Stimulated activated memory B cell treated with anti-CD40 and anti-IgM and Interleukin-4, amounts not matched to agents 10 μg/mL and 1 μg/mL and 100 μg/mL, for 72 hours (primary cell): ENCODE measurements around the gene STK38.
"Not testable (repeated sequence)": the region's sequence is repeated elsewhere in the genome, so short reads cannot be mapped to it uniquely, and the experiment has no call there.

Source experiments
- ATAC-seq: fragments of 150-1000 bp; cut with Tn5 transposase; 2 replicates; pipeline ENCODE4 v1.10.0; 2021
- H3K27ac Mint-ChIP-seq: one replicate; pipeline ENCODE4 v1.8.0; 2022; ENCODE audit warnings: mild to moderate bottlenecking, mixed read lengths
- H3K27me3 Mint-ChIP-seq: one replicate; pipeline ENCODE4 v1.8.0; 2022; ENCODE audit warnings: mixed read lengths
- H3K36me3 Mint-ChIP-seq: one replicate; pipeline ENCODE4 v1.8.0; 2022; ENCODE audit warnings: mixed read lengths
- H3K4me1 Mint-ChIP-seq: one replicate; pipeline ENCODE4 v1.8.0; 2022; ENCODE audit warnings: mixed read lengths
- H3K4me3 Mint-ChIP-seq: one replicate; pipeline ENCODE4 v1.8.0; 2022; ENCODE audit warnings: mild to moderate bottlenecking, moderate library complexity, mixed read lengths
- H3K9me3 Mint-ChIP-seq: one replicate; pipeline ENCODE4 v1.8.0; 2022; ENCODE audit warnings: mixed read lengths

STK38 gene

DNA sequence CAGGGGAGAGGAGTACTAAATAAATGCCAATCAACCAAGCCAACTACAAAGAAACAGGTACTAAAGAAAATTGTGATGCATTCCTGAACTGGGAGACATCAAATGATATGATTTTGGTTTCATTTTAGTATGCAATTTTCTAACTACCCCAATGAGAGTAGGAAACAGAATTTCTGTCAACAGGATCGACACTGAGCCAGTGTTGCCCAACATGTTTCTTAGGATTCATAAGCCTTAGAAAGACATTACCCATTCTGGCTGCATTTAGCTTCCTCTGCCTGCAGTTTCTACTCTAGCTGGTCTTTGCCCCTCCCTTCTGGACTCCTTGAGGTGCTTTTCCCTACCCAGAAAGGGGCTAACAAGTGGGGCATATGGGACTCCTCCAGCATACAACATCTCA is 54.7 kb downstream of the STK38 start:
- H3K27ac Mint-ChIP-seq = no peak overlapping the region
- H3K4me3 Mint-ChIP-seq = no peak overlapping the region
- H3K4me1 Mint-ChIP-seq = no peaks in the 10 kb centered on the region
- H3K36me3 Mint-ChIP-seq = peaks cover 53% of the 10 kb centered on the region
- H3K9me3 Mint-ChIP-seq = no peaks in the 10 kb centered on the region
- H3K27me3 Mint-ChIP-seq = no peaks in the 10 kb centered on the region
- ATAC-seq = no peak

DNA sequence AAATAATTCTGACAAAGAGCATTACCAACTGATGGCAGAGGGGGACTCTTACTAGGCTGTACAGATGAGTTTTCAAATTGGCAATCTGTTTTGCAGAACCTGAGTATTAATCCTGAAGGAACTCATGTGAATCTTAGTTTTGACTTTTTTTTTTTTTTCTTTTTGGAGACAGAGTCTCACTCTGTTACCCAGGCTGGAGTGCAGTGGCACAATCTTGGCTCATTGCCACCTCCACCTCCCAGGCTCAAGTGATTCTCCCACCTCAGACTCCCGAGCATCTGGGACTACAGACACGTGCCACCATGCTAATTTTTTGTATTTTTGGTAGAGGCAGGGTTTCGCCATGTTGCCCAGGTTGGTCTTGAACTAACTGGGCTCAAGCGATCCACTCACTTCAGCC is 55.2 kb downstream of the STK38 start:
- no peak for ATAC-seq
- H3K4me3 Mint-ChIP-seq = no peak overlapping the region
- H3K4me1 Mint-ChIP-seq = no peaks in the 10 kb centered on the region
- H3K27ac Mint-ChIP-seq = no peak overlapping the region
- H3K9me3 Mint-ChIP-seq = no peaks in the 10 kb centered on the region
- H3K36me3 Mint-ChIP-seq = peaks cover 53% of the 10 kb centered on the region
- no peaks in the 10 kb centered on the region for H3K27me3 Mint-ChIP-seq

DNA sequence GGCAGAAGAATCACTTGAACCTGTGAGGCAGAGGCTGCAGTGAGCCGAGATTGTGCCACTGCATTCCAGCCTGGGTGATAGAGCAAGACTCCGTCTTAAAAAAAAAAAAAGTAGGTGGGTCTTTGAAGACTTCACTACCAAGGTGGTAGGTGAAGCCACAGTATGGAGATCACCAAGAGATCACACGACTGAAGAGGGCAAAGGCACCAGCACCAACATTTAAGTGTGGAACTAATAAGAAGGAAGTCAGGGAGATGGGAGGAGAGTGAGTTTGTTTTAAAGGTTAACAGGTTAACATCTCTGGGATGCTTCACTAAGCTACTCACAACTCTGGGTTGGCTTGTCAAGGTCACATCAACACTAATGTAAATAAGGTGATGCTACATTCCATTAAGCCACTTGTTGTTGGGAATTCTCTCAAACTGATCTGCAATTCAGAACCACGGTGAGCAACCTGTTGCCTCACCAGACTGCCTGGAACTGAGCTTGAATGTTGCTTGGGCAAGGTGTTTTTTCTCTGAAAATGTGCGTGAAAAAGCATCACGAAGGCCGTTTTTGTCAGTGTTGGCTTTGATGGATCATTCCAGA is 55.8 kb downstream of the STK38 start:
- peaks cover 55% of the 10 kb centered on the region for H3K36me3 Mint-ChIP-seq
- H3K27me3 Mint-ChIP-seq = no peaks in the 10 kb centered on the region
- no peaks in the 10 kb centered on the region for H3K4me1 Mint-ChIP-seq
- no peak overlapping the region for H3K27ac Mint-ChIP-seq
- ATAC-seq = no peak
- no peak overlapping the region for H3K4me3 Mint-ChIP-seq
- no peaks in the 10 kb centered on the region for H3K9me3 Mint-ChIP-seq

DNA sequence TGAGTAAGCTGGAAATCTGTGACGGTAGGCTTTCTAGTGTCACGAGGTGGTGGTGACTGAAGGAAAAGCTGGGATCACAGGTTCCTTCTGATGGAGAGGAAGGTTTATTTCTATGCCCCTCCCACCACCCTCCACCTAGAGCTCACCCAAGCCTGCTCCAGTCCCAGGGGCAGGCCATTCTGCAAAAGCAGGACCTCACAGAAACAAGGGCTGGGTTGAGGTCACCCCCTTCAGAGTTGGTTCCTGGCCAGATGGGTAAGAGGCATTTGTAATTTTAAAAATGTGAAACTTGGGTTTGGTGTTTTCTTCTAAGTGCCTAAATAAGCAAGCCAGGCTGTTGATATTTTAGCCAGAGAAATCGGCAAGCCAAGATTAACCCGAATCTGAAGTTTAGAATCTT is 57.9 kb downstream of the STK38 start:
- Mint-ChIP-seq H3K36me3 (peaks cover 52% of the 10 kb centered on the region), H3K27me3 (no peaks in the 10 kb centered on the region), H3K27ac (no peak overlapping the region)

DNA sequence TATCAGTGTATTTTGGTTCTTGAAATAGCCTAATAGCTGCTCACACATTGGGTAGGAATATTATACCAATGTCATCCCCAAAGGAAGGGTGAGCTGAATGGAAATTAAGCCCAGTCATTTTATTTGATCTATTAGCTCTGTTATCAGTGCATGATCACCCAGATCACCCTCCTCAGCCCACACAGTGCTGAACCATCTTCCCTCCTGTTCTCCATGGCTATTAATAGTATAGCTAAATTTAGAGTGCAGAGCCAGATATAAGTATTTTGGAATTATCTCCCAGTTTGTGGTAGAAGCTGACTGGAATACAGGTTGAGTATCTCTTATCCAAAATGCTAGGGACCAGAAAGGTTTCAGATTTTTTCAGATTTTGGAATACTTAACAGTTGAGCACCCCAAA is 59.1 kb downstream of the STK38 start:
- H3K9me3 Mint-ChIP-seq = no peaks in the 10 kb centered on the region
- H3K36me3 Mint-ChIP-seq = peaks cover 50% of the 10 kb centered on the region

More for the DNA sequence above, 57.9 kb downstream of the STK38 start:
- Mint-ChIP-seq H3K9me3 (no peaks in the 10 kb centered on the region), H3K4me1 (no peaks in the 10 kb centered on the region), H3K4me3 (no peak overlapping the region)
- ATAC-seq = no peak

DNA sequence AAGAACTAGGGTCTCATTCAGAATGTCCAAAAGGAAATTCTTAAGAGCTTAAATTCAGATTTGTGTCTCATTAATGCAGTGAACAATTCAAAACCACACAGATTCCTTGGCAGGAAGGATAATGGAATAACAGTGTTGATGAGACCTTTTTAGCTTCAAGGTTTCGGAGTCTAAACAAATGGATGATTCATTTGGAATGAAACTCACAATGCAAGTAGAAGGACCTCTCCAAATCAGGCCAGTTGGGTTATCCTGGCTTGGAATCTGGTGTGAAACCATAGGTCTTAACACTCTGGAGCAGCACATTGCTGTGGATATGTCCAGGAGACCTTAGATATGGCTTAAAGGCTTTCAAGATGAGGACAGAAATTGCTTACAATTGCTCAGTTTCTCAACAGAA is 59.6 kb downstream of the STK38 start:
- Mint-ChIP-seq H3K9me3 (no peaks in the 10 kb centered on the region), H3K4me3 (no peak overlapping the region), H3K27me3 (no peaks in the 10 kb centered on the region), H3K36me3 (peaks cover 49% of the 10 kb centered on the region), H3K27ac (no peak overlapping the region), H3K4me1 (no peaks in the 10 kb centered on the region)
- ATAC-seq = no peak

More for the DNA sequence above, 59.1 kb downstream of the STK38 start:
- ATAC-seq = no peak
- H3K4me3 Mint-ChIP-seq = no peak overlapping the region
- H3K27me3 Mint-ChIP-seq = no peaks in the 10 kb centered on the region
- H3K27ac Mint-ChIP-seq = no peak overlapping the region
- H3K4me1 Mint-ChIP-seq = no peaks in the 10 kb centered on the region

DNA sequence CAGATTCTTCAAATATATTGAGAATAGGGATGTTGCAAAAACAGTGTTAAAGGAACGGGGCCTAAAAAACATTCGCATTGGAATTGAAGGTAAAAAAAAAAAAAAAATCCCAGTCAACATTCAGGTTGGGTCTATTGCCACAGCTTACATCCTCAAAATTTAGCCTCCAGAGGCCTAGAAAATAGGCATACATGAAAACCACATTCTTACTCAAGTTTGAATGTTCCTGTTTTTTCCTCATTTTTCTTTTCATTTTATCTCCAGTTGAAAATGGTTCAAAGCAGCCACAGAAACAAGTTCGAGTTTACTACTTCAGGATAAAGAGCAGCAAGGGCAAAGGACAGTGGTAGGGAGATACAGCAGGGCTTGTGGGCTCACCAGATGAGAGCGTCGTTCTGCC is 62.5 kb downstream of the STK38 start:
- Mint-ChIP-seq H3K27me3 (no peaks in the 10 kb centered on the region), H3K27ac (no peak overlapping the region), H3K36me3 (peaks cover 54% of the 10 kb centered on the region), H3K4me3 (no peak overlapping the region), H3K4me1 (no peaks in the 10 kb centered on the region), H3K9me3 (no peaks in the 10 kb centered on the region)
- no peak for ATAC-seq

DNA sequence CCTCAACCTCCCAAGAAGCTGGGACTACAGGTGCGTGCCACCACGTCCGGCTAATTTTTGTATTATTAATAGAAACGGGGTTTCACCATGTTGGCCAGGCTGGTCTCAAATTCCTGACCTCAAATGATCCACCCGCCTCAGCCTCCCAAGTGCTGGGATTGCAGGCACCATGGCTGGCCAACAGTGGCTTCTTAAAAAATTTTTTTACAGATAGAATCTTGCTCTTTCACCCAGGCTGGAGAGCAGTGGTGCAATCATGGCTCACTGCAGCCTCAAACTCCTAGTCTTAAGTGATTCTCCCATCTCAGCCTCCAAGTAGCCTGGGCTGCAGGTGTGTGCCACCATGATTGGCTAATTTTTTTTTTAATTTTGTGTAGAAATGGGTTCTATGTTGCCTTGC is 64.0 kb downstream of the STK38 start:
- not testable (repeated sequence) for H3K27ac Mint-ChIP-seq, H3K9me3 Mint-ChIP-seq, H3K4me1 Mint-ChIP-seq, H3K27me3 Mint-ChIP-seq, ATAC-seq, H3K4me3 Mint-ChIP-seq
- H3K36me3 Mint-ChIP-seq = peaks cover 67% of the 10 kb centered on the region

DNA sequence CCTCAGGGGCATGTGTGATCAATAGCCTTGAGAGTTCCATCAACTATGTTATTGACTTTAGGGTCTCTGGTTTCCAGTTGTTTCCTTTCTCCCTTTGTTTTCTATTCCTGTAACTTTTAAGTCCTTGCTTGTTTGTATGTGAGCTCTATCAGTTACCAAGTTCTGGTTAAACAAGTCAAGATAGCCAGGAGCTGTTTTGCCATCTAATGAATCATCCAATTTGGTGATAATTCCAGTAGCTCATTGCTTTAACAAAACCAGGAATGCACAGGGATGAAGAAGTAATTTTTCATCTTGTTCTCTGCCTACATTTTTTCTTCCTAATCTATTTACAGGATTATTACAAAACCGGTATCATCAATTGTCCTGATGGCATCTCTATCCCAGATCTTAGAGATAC is 68.0 kb downstream of the STK38 start:
- no peaks in the 10 kb centered on the region for H3K27me3 Mint-ChIP-seq
- H3K27ac Mint-ChIP-seq = peak overlapping the region; percentile 13
- no peak for ATAC-seq
- H3K36me3 Mint-ChIP-seq = peaks cover 60% of the 10 kb centered on the region
- no peak overlapping the region for H3K4me3 Mint-ChIP-seq
- no peaks in the 10 kb centered on the region for H3K9me3 Mint-ChIP-seq
- H3K4me1 Mint-ChIP-seq = peaks cover 4% of the 10 kb centered on the region

DNA sequence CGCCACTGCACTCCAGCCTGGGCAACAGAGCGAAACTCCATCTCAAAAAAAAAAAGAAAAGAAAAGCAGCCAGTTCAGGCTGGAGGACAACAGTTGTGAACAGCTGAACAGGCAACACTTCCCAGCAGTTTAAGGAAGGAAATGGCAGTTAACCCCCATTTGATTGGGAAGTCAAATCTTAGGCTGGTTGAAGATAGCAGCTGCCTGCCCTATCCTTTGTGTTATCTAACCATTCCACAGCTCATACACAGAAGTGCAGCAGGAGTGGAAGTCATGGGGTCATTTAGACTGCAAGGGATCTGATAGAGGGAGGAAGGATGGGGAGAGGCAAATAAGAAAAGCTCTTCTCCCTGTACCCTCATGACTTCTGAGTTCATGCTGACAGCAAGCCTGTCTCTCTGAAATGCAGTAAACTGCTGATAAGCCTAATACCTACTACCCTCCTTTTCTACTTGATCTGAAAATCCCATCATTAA is 69.2 kb downstream of the STK38 start:
- H3K27ac Mint-ChIP-seq = no peak overlapping the region
- ATAC-seq = no peak
- no peaks in the 10 kb centered on the region for H3K27me3 Mint-ChIP-seq
- peaks cover 52% of the 10 kb centered on the region for H3K36me3 Mint-ChIP-seq
- no peak overlapping the region for H3K4me3 Mint-ChIP-seq
- H3K4me1 Mint-ChIP-seq = peaks cover 4% of the 10 kb centered on the region
- no peaks in the 10 kb centered on the region for H3K9me3 Mint-ChIP-seq

DNA sequence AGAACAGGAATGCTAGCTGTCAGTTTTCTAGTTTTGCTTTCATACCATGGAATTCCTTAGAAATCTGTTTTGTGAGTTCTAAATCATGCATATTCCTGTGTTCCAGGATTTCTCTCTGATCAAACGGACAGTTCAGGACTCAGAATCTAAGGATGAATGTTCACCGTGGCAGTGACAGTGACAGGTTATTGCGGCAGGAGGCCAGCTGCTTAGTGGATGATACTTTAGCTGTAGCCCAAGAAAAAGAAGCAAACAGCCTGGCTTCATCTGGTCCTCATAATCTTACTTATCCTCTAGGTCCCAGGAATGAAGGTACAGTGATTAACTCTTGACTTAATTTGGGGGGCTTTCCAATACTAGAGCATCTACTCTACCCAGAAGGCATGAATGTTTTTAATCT is 77.3 kb downstream of the STK38 start:
- Mint-ChIP-seq H3K27me3 (no peaks in the 10 kb centered on the region), H3K27ac (no peak overlapping the region), H3K9me3 (no peaks in the 10 kb centered on the region), H3K36me3 (peaks cover 15% of the 10 kb centered on the region), H3K4me3 (no peak overlapping the region), H3K4me1 (peaks cover 6% of the 10 kb centered on the region)
- no peak for ATAC-seq

DNA sequence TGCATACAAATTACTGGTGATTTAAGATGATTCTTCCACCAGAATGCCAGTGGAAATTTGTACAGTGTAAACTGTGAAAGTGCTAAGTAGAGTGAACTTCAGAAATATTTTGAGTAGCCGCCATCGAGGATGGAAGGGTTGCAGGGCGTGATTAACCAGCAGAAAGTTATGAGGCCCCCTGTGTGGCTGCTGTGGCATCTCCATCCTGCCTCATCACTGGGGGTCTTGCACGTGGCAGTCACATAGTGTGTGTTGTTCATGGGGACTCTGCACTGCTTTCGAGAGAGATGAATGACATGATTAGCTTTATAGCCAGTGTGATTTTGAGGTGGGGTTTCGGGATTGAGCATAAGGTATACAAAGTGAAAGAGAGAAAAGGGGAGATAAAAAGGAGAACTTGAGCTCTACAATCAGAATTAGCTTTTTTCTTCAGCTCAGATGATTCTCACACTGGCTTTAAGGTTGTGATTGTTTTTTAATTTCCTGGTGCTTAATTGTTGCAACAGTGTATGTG is 78.1 kb downstream of the STK38 start:
- Mint-ChIP-seq H3K9me3 (no peaks in the 10 kb centered on the region), H3K36me3 (peaks cover 8% of the 10 kb centered on the region), H3K4me3 (no peak overlapping the region), H3K27ac (no peak overlapping the region), H3K27me3 (no peaks in the 10 kb centered on the region), H3K4me1 (peaks cover 13% of the 10 kb centered on the region)
- ATAC-seq = no peak

DNA sequence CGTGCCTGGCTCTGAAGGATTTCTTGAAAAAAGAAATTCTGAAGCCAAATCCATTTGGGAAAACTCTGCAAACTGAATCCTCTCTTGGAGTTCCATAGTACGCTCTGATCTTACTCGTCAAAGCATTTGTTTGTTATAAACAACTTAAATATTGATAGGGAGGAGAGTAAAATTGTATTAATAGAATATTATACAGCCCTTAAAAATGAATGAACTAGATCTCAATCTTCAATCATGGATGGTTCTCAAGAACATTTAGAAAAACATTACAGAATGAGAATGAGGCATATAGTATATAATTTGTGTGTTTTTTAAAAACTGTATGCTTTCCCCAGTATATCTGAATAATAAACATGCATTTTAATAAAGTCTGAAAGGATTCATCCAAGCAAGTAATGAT is 79.7 kb downstream of the STK38 start:
- Mint-ChIP-seq H3K9me3 (no peaks in the 10 kb centered on the region), H3K36me3 (peaks cover 14% of the 10 kb centered on the region), H3K27ac (no peak overlapping the region), H3K4me1 (peaks cover 22% of the 10 kb centered on the region), H3K4me3 (no peak overlapping the region), H3K27me3 (no peaks in the 10 kb centered on the region)
- ATAC-seq = no peak

DNA sequence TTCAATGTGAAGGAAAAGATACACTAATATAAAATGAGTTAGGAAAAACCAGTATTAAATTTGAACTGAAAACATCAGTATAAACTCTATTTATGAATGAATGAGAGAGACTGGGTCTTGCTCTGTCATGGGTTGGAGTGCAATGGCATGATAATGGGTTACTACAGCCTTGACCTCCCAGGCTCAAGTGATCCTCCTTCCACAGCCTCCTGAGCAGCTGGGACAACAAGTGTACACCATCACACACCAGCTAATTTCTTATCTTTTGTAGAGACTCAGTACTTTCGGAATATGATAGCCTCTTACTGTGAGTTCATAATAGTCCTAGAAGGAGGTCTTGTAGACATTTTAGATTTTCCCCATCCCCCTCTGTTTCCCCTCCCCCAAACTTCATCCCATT is 83.0 kb downstream of the STK38 start:
- no peak overlapping the region for H3K27ac Mint-ChIP-seq
- peaks cover 7% of the 10 kb centered on the region for H3K36me3 Mint-ChIP-seq
- H3K9me3 Mint-ChIP-seq = no peaks in the 10 kb centered on the region
- H3K27me3 Mint-ChIP-seq = no peaks in the 10 kb centered on the region
- peaks cover 39% of the 10 kb centered on the region for H3K4me1 Mint-ChIP-seq
- no peak overlapping the region for H3K4me3 Mint-ChIP-seq
- ATAC-seq = no peak

DNA sequence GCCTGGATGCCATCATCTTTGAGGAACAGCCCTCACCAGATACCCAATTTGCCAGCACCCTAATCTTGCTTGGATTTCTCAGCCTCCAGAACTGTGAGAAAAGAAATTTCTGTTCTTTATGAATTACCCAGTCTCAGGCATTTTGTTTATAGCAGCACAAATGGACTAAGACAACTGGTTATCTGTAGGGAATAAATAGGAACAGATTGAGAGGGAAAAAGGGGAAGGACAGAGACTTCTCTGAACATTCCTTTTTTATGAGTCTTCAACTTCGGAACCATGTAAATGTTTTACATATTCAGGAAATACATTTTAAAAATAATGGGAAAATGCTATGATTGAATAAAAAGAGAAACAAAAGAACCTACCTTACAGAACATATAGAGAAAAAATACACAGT is 83.6 kb downstream of the STK38 start:
- Mint-ChIP-seq H3K27me3 (no peaks in the 10 kb centered on the region), H3K4me1 (peaks cover 36% of the 10 kb centered on the region), H3K36me3 (peaks cover 7% of the 10 kb centered on the region), H3K27ac (no peak overlapping the region), H3K4me3 (no peak overlapping the region), H3K9me3 (no peaks in the 10 kb centered on the region)
- no peak for ATAC-seq

DNA sequence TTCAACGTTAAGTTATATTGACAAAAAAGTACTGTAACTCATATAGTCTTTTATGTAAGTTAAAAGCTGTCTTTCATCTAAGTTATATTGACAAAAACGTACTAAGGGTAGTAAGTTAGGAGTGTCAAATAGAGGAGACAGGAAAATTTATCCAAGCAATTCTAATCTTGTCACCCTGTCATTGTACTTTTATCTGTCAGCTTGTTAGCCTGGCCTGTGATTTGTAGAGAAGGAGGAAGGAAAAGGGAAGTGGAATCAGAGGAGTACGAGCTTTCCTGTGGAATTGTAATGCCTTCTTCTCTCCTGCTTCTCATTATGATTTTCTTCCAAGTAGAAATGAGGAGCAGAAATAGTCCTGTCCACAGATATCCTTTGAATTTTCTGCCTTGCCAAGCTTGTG is 85.6 kb downstream of the STK38 start:
- no peak for ATAC-seq
- Mint-ChIP-seq H3K27ac (no peak overlapping the region), H3K36me3 (peaks cover 15% of the 10 kb centered on the region), H3K9me3 (no peaks in the 10 kb centered on the region), H3K27me3 (no peaks in the 10 kb centered on the region), H3K4me1 (peaks cover 48% of the 10 kb centered on the region), H3K4me3 (no peak overlapping the region)
